ENCODE results near the gene TTF1. TPM values are rescaled to one million over a fixed set of nuclear protein-coding genes. Genes with fewer than 3 reads are reported as not detected.

Gene TTF1
- 7.1 and 10.5 TPM in 2 replicates for total RNA-seq

GRCh38 chr9:132406554-132407122 is at the start of gene TTF1:
Gene TTF1, minus strand, starts transcription at chr9:132406840. Its CDS starts 4,019 bp downstream, at chr9:132402821.
- H3K4me3 ChIP-seq (ENCODE audit: low read depth, low read length), result peak within 1 kb of the TSS; percentile 58
- H3K27me3 ChIP-seq (ENCODE audit: control insufficient read depth, insufficient read depth, low read length), result peaks cover 1% of the 10 kb centered on the region
- no peak for TF ChIP-seq CTCF (IDR thresholded peaks at IDR 0.05; ENCODE audit: insufficient read depth, low read length, severe bottlenecking)
- peak; percentile 77 for DNase-seq (ENCODE audit: low read depth)
- no peak for FAIRE-seq
- H3K36me3 ChIP-seq (ENCODE audit: control insufficient read depth, insufficient read depth, low read length), result peaks cover 5% of the 10 kb centered on the region

- Histone ChIP-seq H3K27me3 (ENCODE audit: control insufficient read depth, insufficient read depth, low read length) (peaks cover 4% of the 10 kb centered on the region), H3K36me3 (ENCODE audit: control insufficient read depth, insufficient read depth, low read length) (no peaks in the 10 kb centered on the region), H3K4me3 (ENCODE audit: low read depth, low read length) (no peak overlapping the region)
- FAIRE-seq (no peak), DNase-seq (ENCODE audit: low read depth) (no peak)
- no peak for TF ChIP-seq CTCF (IDR thresholded peaks at IDR 0.05; ENCODE audit: insufficient read depth, low read length, severe bottlenecking)
These were observed 49.6 kb upstream of the TTF1 start for GRCh38 chr9:132456241-132456640.

GRCh38 chr9:132451276-132451675 is 44.6 kb upstream of the TTF1 start:
- Histone ChIP-seq H3K4me3 (ENCODE audit: low read depth, low read length) (no peak overlapping the region), H3K36me3 (ENCODE audit: control insufficient read depth, insufficient read depth, low read length) (no peaks in the 10 kb centered on the region), H3K27me3 (ENCODE audit: control insufficient read depth, insufficient read depth, low read length) (peaks cover 3% of the 10 kb centered on the region)
- DNase-seq (ENCODE audit: low read depth) (no peak), FAIRE-seq (no peak)
- TF ChIP-seq CTCF (IDR thresholded peaks at IDR 0.05; ENCODE audit: insufficient read depth, low read length, severe bottlenecking), result no peak

- Histone ChIP-seq H3K27me3 (ENCODE audit: control insufficient read depth, insufficient read depth, low read length) (peaks cover 3% of the 10 kb centered on the region), H3K36me3 (ENCODE audit: control insufficient read depth, insufficient read depth, low read length) (no peaks in the 10 kb centered on the region), H3K4me3 (ENCODE audit: low read depth, low read length) (no peak overlapping the region)
- DNase-seq (ENCODE audit: low read depth) (no peak), FAIRE-seq (no peak)
- no peak for TF ChIP-seq CTCF (IDR thresholded peaks at IDR 0.05; ENCODE audit: insufficient read depth, low read length, severe bottlenecking)
These were observed 41.3 kb upstream of the TTF1 start for GRCh38 chr9:132447902-132448301.

GRCh38 chr9:132447346-132447745 is 40.7 kb upstream of the TTF1 start:
- Histone ChIP-seq H3K4me3 (ENCODE audit: low read depth, low read length) (no peak overlapping the region), H3K27me3 (ENCODE audit: control insufficient read depth, insufficient read depth, low read length) (peaks cover 2% of the 10 kb centered on the region), H3K36me3 (ENCODE audit: control insufficient read depth, insufficient read depth, low read length) (no peaks in the 10 kb centered on the region)
- peak; percentile 28 for TF ChIP-seq CTCF (IDR thresholded peaks at IDR 0.05; ENCODE audit: insufficient read depth, low read length, severe bottlenecking)
- FAIRE-seq, result no peak
- no peak for DNase-seq (ENCODE audit: low read depth)

- no peak overlapping the region for H3K4me3 ChIP-seq (ENCODE audit: low read depth, low read length)
- peaks cover 2% of the 10 kb centered on the region for H3K27me3 ChIP-seq (ENCODE audit: control insufficient read depth, insufficient read depth, low read length)
These were observed 40.2 kb upstream of the TTF1 start for GRCh38 chr9:132446887-132447286.

More at GRCh38 chr9:132446887-132447286, 40.2 kb upstream of the TTF1 start:
- H3K36me3 ChIP-seq (ENCODE audit: control insufficient read depth, insufficient read depth, low read length), result no peaks in the 10 kb centered on the region
- TF ChIP-seq CTCF (IDR thresholded peaks at IDR 0.05; ENCODE audit: insufficient read depth, low read length, severe bottlenecking), result no peak
- no peak for FAIRE-seq
- DNase-seq (ENCODE audit: low read depth), result no peak
